HG03103 (cell line): ENCODE measurements around the gene SERINC3.

Experiments
- ATAC-seq: cut with Tn5 transposase; IDR thresholded peaks from one replicate; pipeline ENCODE4 v1.9.1; 2021; ENCODE audit warnings: low read depth; ENCODE audit not compliant: unreplicated experiment

SERINC3 gene

DNA sequence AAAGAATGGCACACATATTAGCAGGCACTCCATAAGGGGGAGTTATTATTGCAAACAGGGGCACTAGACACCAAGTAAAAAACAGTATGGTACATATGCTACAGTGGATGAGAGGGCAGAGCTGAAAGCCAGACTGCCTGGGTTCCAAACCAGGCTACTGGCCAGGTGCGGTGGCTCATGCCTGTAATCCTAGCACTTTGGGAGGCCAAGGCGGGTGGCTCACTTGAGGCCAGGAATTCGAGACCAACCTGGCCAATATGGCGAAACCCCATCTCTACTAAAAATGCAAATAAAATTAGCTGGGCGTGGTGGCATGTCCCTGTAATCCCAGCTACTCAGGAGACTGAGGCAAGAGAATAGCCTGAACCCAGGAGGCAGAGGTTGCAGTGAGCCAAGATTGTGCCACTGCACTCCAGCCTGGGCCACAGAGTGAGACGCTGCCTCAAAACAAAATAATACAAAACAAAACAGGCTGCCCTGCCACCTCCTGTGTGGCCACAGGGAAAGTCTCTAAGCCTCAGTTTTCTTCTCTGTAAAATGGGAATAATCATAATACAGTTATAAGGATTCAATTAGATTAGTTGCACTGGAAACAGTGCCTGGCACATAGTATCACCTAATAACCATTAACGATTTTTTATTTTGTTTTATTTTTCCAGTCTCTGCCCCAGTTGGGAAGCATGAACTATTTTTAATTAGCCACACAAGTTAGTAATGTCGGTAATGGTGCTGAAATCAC lies 53.7 kb downstream of the SERINC3 start:
- ATAC-seq: no peak

DNA sequence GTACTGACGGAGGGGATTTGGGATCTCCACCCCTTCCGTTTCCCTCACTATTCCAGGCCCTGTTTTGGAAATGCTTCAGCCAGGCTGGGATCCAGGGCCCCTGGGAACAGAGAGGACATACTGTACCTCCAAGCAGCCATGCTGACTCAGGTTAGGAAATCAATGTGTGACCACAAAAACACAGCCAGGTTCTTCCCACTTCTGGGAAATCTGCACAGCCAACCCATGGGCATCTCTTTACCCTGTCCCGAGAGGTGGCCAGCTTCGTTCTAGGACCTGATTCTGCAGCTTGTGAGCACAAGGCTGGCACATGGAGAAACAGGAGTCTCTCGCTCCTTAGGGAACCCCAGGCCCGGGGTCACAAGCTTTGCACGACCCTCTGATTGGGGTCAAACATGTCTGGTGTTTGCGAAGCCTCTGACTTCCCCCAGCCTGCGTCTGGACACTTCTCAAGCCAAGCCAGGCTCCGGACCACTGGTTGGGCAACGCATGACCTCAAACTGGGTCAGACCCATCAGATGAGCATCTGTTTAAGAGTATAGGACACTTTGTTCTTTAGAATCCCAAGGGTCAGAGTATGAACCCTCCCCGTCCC lies 54.5 kb downstream of the SERINC3 start:
- ATAC-seq: no peak

DNA sequence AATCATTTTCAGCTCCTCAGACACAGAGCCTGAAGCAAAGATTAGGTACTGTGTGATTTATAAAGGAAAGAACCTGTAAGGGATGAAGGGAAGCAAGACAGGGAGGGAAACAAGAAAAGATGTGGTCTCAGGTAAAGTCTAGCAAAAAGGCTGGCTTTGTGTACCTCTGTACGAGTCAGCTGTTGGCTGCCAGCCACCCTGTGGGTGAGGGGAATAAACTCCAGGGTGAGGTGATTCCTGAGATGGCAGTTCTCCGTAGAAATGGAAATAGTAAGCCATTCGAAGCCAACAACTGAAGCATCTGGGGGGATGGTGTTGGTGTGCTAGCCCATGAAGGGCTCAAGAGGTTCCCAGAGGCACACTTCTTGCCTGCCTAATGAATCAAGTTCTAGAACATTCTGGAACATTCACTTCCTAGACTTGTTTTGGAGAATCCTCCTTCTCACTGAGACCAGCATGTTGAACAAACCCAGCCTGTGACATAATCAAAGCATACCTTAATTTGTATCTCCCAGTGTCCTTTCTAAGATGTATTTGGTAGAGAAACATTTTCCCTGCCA lies 56.8 kb downstream of the SERINC3 start:
- ATAC-seq: no peak

DNA sequence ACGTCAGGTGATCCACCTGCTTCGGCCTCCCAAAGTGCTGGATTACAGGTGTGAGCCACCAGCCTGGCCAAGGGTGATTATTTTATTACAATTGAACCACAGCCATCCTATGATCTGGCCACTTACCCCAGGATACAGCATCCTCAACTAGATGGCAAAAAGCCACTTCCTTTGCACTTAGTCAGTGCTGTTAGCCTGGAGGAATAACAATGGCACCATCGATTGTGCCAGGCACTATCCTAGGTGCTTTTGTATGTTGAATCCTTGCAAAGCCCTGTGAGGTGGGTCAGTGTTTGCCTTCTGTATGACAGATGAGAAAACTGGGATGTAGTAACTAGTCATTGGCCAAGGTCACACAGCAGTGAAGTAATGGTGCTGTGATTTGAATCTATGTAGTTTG lies 57.4 kb downstream of the SERINC3 start:
- no peak for ATAC-seq

DNA sequence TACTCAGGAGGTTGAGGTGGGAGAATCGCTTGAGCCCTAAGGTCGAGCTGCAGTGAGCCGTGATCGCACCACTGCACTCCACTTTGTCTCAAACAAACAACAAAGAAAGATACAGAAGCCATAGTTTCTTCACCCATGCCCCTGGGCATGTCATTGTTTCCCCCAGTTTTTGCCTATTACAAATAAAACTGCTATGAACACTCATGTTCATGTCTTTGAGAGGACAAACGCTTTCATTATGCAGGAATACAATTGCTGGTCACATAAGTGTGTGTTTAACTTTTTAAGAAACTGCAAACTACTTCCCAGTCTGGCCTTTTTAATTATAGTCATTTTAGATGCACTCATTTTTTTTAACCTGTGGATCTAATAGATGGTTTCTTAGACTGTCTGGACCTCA lies 58.4 kb downstream of the SERINC3 start:
- ATAC-seq: no peak

DNA sequence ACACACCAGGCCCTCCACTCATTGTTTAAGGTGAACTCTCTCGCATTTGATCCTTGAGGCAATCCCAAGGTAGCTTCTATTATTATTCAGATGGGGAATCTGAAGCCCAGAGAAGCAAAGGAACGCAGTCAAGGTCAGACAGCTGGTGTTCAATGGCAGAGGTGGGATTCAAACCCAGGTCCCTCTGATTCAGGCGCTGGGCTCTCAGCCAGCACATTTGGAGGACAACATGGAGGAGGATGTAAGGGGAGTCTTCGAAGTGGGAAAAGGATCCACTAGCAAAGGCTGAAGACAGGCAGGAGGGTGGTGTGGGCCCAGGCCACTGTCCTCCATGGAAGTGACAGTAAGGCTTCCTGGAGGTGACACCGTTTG lies 60.1 kb downstream of the SERINC3 start:
- no peak for ATAC-seq

DNA sequence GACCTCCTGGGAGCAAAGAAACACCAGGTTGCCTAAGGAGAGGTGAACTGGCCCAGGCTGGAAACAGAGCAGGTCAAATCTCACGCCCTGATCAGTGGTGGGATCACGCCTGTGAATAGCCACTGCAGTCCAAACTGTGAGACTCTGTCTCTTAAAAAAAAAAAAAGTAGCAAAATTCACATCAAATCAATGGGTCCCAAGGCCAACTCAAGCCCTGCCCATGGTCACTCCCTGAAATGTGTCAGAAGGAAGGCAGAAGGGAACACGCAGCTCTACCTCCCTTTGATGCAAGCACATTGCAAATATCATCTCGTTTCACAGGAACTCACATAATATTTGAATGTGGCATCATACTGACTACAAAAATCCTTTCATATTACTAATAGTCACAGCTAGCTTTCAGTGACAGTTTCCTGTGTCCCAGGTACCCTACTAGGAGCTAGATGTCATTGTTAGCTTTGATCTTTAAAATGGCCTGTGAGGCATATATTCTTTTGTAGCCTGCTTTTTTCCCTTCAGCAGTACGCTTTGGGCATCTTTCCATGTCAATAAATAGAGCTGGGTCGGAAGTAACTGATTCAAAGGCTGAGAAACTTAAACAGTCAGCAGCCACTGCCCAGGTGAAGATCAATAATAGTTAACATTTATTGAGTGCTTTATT lies 60.6 kb downstream of the SERINC3 start:
- no peak for ATAC-seq

DNA sequence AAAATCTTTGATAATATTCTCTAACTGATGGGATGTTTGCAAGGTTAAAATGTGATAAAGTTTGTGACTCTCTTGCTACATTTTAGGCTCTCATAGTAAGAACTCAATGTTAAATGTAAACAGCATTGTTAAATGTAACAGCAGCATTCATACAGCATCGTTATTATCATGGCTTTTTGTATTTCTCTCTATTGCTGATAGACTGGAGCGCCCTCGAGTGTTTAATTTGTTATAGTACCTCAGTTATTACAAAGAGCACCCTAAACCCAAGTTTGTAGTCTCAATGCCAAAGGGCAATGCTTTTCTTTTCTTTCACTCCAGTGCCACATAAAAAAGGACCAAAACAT lies 61.1 kb downstream of the SERINC3 start:
- no peak for ATAC-seq

DNA sequence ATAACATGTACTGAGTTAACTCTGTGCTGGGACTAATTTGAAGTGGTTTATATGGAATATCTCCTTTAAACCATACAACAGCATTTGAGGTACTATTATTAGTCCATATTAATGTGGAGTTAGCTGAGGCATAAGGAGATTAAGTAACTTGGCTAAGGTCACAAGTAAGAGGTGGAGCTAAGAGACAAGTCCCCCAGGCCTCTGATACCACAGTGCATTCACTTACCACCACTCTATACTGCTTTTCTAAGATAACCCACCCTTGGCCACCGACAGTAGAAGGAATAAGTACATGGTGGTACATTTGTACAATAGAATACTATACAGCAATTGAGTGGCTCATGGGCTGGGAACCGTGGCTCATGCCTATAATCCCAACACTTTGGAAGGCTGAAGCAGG lies 62.6 kb downstream of the SERINC3 start:
- no peak for ATAC-seq

DNA sequence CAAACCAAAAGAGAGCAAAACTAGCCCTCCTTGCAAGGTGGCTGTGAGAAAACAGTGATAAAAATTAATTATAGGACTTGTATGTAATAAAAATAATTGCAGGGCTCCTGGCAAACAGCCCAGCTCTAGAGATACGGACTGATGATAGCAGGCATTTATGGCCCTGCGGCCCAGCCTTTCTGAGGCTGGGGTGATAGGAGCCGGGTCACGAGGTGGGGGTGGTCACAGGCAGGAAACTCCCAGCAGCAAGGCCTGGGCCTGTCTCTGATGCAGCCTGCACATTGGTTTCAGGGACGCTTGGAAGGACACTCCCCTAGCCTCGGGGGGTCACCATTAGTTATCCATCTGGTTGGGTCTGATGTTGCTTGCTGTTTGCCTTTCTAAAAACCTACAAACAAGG lies 64.9 kb downstream of the SERINC3 start:
- ATAC-seq: no peak

DNA sequence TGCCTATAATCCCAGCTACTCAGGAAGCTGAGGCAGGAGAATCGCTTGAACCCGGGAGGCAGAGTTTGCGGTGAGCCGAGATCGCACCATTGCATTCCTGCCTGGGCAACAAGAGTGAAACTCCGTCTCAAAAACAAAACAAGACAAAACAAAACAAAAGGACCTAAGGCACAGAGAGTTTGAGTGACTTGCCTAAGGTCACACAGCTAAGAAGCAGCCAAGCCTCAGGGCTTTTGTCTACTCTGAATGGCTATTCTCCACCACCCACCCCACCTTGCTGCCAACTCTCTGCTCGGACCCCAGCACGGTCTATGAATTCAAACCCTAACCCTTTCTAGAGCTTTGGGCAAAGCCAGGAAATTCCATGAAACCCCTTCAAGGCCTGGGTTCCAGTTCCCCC lies 65.3 kb downstream of the SERINC3 start:
- no peak for ATAC-seq

DNA sequence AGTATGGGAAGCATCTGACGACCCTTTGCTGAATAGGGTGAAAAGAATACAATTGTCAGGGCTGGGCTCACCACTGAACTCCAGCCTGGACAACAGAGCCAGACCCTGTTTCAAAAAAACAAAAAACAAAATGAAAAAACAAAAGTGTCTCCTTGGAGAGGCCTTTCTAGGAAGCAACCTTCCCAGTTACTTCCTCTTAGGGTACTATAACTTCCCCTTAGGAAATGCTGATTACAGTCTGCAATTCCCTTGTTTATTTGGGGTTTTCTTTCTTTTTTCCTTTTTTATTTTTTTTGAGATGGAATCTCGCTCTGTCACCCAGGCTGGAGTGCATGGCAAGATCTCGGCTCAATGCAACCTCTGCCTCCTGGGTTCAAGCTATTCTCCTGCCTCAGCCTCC lies 66.7 kb downstream of the SERINC3 start:
- no peak for ATAC-seq

DNA sequence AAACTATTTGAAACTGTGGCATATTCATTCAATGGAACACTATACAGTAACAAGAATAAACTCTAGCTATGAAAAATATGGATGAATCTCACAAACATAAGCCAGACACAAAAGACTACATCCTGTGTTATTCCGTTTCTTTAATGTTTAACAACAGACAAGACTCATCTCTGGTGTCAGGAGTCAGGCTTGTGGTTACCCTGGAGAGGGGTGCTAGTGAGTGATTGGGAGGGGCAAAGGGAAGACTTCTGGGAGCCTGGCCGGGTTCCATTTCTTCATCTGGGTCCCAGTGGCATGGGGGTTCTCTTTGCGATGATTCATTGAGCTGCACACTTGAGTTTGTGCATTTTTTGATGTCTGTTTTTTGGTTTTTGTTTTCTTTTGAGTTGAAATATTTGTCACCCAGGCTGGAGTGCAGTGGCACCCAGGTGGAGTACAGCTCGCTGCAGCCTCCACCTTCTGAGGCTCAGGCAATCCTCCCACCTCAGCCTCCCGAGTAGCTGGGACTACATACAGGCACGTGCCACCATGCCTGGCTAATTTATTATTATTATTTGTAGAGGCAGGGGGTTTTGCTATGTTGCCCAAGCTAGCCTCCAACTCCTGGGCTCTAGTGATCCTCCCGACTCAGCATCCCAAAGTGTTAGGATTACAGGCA lies 67.4 kb downstream of the SERINC3 start:
- ATAC-seq: no peak

DNA sequence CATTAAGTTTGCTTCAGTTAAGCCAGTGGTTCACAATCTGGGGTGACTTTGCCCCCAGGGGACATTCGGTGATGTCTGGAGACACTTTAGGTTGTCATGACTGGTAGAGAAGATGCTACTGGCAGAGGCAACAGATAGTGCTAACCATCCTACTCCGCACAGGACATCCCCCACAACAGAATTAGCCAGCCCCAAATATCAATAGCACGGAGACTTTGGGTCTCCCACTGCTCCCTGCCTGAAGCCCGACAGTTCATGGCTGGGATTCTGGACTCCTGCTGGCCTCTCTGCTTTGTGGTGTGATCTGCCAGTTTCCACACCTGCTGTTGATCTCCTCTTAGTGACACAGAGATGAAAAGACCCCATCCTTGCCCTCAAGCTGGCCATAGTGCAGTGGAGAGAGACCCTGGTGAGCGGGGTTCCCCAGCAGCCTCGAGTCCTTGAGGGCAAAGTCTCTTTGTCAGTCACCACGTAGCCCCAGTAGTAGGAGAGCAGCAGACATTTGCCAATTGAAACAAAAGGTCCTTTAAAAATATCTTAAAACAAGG lies 70.9 kb downstream of the SERINC3 start:
- ATAC-seq: no peak

DNA sequence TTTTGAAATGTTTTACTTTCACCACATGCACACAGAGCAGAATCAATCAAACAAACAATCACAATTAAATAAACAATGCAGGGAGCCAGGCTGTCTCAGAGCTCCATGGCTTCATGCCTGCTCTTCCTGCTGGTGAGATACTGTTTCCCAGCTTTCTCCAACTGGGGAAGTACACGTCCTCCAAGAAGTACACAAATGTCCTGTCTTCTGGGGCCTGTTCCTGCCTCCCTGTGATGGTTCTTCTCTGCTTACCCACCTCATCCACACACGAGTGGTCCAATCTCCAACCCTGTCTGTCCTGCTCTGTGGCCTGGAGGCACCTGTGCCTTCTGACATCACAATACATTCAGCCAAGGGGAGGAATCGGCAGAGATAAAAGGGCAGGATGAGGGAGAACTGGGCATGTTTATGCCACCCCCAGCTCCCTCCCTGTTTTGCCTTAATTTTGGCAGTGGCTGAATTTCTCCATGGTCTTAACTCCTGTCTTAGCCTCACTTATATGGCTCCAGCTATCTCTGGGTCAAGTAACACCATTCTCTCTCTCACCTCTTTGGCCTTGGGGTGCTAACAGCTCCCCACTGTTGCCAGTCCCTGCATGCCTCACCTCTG lies 71.5 kb downstream of the SERINC3 start:
- ATAC-seq: no peak

DNA sequence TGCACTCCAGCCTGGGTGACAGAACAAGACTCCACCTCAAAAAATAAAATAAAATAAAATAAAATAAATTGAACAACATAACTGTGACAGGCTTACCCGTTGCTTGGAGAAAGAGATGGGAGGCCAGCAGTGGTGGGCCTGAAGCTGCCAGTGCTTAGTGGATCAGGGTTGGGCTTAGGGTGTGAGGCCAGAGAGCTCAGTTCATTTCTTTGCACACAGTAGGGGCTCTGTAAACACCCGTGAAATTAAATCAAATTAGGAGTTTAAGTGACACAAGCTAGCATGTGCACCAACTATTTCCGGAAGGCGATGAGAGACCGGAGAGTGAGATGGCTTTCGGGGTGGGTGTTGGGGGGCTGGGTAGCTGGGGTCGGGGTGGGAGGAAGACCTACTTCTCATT lies 72.0 kb downstream of the SERINC3 start:
- ATAC-seq: no peak

DNA sequence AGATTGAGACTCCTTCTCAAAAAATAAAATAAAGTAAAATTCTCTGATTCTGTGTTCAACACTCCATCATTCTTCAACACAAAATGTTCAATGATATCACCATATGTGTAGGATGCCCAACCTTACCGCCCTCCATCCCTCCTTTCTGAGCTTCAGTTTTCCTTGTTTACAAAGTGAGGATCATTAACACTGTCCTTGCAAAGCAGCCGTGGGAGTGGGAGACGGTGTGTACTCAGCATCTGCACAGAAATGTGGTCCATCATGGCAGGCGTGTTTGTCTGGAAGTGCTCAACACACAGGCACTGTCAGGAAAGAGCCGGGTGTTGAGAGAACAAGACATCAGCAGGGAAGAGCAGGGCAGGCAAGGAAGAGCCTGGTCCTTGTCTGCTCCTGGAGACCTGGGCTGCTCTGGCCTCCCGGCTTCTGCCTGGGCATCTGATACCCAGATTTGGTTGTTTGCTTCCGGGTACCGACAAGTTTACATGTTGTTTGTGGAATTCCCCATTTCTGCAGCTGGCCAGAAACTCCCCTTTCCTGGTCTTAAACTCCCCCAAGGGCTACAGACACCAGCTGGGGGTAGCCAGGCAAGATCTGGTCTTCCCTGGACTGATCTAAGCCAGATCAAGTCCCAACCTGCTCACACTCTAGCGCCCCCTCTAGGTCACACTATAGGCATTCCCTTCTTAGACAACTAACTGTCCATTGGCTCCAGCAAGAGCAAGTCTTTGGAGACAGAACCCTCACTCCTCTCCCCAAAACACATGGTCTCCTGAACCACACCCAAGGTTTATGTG lies 72.9 kb downstream of the SERINC3 start:
- ATAC-seq: no peak

DNA sequence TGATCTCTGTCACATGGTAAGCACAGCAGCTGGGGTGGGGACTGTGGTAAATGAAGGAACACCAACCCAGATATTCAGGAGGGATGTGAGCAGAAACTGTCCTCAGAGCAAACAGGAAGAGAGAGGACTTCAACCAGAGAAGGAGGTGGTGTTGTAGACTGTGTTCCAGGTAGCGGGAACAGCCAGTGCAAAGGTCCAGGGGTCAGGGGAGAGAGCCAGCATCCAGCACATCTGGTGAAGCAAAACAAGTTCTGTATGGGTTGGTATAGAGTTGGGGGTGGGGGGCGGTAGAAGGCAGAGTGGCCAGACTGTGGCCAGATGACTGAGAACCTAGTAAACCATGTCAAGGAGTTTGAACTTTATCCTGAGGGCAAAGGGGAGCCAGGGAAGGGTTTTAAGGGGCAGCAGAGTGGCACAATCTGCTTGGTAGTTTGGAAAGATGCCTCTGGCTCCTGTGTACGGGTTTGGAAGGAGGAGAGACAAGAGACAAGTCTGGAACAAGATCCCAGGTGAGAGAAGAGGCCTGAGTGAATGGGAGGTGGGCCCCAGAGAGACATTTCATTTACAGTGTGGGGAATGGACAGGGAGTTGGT lies 73.9 kb downstream of the SERINC3 start:
- ATAC-seq: no peak
